ENCODE data around the gene HASPIN. TPM values are rescaled to one million over a fixed set of nuclear protein-coding genes. Genes with fewer than 3 reads are reported as not detected.

Gene HASPIN
- polyA plus RNA-seq, 1 donor: 6.2 TPM

DNA sequence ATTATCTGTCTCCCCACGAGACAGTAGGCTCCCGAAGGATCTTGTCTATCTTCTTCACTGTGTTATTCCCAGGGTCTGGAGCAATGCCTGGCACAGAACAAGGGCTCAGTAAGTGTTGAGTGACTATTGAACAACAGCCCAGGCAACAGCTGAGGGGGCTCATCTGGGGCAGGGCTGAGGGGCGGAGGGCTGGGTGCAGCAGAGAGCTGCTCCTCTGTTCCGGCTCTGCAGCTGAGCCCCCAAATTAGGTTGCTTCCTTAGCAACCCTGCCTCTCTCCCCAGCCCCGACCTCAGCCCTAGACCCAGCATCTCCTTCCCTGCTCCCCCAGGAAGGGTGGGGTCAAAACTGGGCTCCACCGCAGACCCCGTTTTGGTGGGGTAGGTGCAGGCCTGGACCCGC is 45.1 kb downstream of the HASPIN start:
- DNase-seq: no peak

DNA sequence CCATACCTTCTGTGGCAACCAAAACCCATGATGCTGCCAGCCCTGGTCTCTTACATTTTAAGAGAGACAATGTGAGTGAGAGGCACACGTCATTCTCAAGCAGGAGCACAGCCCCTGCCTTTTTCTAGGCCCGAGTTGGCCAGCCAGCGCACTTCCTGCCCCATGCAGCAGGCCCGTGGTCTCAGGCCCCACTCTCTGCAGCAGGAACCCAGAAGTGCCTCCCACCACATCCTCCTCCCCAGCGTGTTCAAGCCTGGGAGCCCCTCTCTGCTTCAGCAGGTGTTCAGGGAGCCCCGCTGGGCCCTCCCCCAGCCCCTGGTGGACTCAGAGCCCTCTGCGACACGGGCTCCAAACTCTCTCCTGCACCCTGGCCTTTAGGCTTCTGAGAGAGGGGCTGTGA is 46.8 kb downstream of the HASPIN start:
- DNase-seq: no peak

DNA sequence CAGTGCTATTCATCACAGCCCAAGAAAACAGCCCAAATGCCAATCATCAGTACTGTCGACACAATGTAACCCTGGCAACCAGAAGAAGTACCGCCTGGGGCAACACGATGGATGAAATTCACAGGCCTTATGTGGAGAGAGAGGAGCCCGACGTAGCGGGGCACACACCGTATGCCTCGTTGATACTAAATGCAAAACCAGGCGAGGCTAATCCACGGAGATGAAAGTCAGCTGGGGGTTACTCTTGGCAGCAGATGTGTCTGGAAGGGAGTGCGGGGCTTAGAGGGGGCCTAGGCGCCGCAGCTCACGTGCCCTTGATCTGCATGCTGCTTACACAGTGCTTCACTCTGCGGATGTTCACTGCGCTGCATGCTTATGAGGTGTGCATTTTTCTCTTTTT is 47.4 kb downstream of the HASPIN start:
- DNase-seq: no peak

DNA sequence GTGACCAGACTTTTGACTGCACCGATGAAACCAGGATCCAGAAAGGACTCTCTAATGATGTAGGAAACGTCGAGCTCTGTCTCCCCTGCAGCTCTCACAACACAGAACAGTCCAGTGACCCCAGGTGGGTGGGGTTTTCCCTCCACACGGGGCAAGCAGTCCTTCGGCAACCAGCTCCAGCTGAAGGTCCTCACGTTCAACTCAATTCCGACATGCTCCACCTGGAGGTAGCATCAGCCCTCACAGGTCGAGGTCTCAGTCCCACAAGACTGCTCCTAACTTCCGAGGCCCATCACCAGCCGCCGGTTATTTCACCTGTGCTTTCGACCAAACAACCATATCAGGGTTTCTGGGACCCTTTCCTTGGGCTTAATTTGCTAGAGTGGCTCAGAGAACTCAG is 49.1 kb downstream of the HASPIN start:
- DNase-seq: no peak

DNA sequence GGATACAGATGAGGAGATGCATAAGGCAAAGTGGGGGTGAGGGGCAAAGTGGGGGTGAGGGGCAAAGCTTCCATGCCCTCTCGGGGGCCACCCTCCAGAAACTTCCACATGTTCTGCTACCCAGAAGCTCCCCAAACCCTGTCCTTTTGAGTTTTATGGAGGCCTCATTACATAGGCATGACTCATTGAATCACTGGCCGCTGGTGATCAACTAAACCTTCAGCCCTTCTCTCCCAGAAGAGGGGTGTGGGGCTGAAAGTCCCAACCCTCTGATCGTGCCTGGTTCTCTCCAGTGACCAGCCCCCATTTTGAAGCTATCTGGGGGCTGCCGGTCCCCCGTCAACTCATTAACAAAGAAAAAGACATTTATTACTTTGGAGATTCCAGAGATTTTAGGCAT is 49.8 kb downstream of the HASPIN start:
- no peak for DNase-seq

DNA sequence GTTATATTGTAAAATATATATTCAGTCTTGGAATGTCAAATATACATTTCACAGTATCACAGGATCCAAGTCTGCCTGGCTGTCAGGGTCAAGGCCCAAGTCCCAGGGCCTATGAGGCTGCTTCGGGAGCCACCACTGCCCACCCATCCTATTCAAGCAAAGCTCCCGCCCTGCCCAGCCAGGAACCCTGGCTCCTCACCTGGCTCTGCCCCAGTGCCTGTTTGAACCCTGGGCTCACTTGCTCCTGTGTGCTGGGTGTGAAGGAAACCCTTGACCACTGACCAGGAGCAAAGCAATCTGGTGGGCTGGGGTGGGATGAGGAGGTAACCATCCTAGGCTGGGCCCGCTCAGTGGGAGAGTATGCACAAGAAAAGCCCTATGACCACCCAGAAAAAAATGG is 50.3 kb downstream of the HASPIN start:
- no peak for DNase-seq

Other genes with a start within 250 kb of the HASPIN start
- 4.0 TPM for gene ASPA, start 247.9 kb upstream of the HASPIN start, polyA plus RNA-seq (ENCODE audit: insufficient read length)
- 1.2 TPM for gene TRPV3, start 166.1 kb upstream of the HASPIN start, polyA plus RNA-seq (ENCODE audit: insufficient read length)
- 7.5 TPM for gene TRPV1, start 114.5 kb upstream of the HASPIN start, polyA plus RNA-seq (ENCODE audit: insufficient read length)
- 7.7 TPM for gene SHPK, start 87.7 kb upstream of the HASPIN start, polyA plus RNA-seq (ENCODE audit: insufficient read length)
- gene CTNS, start 87.1 kb upstream of the HASPIN start, polyA plus RNA-seq (ENCODE audit: insufficient read length): 10.4 TPM
- gene TAX1BP3, start 55.3 kb upstream of the HASPIN start, polyA plus RNA-seq (ENCODE audit: insufficient read length): 47.5 TPM
- 44.2 TPM for gene EMC6, start 55.1 kb upstream of the HASPIN start, polyA plus RNA-seq (ENCODE audit: insufficient read length)
- gene P2RX5, start 27.7 kb upstream of the HASPIN start, polyA plus RNA-seq (ENCODE audit: insufficient read length): 31.8 TPM
- gene ITGAE, start 77.3 kb downstream of the HASPIN start, polyA plus RNA-seq (ENCODE audit: insufficient read length): 29.2 TPM
- 66.5 TPM for gene NCBP3, start 122.3 kb downstream of the HASPIN start, polyA plus RNA-seq (ENCODE audit: insufficient read length)
- 9.3 TPM for gene CAMKK1, start 169.2 kb downstream of the HASPIN start, polyA plus RNA-seq (ENCODE audit: insufficient read length)
- gene P2RX1, start 192.6 kb downstream of the HASPIN start, polyA plus RNA-seq (ENCODE audit: insufficient read length): 4.5 TPM
- 7.3 TPM for gene ATP2A3, start 240.5 kb downstream of the HASPIN start, polyA plus RNA-seq (ENCODE audit: insufficient read length)